GM12892 (cell line): ENCODE measurements around the gene ZNF554.

ENCODE experiments used
- POLR2A ChIP-seq: IDR thresholded peaks from 2 replicates; pipeline ENCODE4 v1.6.1; 2011; ENCODE audit warnings: low read depth, low read length, control low read depth
- POLR2AphosphoS5 ChIP-seq: IDR thresholded peaks from 2 replicates; pipeline ENCODE4 v1.6.1; 2011; ENCODE audit warnings: low read depth, low read length, control low read depth
- TAF1 ChIP-seq: IDR thresholded peaks from 2 replicates; pipeline ENCODE4 v1.6.1; 2011; ENCODE audit warnings: low read depth, mild to moderate bottlenecking, control low read depth, low read length, borderline replicate concordance

DNA sequence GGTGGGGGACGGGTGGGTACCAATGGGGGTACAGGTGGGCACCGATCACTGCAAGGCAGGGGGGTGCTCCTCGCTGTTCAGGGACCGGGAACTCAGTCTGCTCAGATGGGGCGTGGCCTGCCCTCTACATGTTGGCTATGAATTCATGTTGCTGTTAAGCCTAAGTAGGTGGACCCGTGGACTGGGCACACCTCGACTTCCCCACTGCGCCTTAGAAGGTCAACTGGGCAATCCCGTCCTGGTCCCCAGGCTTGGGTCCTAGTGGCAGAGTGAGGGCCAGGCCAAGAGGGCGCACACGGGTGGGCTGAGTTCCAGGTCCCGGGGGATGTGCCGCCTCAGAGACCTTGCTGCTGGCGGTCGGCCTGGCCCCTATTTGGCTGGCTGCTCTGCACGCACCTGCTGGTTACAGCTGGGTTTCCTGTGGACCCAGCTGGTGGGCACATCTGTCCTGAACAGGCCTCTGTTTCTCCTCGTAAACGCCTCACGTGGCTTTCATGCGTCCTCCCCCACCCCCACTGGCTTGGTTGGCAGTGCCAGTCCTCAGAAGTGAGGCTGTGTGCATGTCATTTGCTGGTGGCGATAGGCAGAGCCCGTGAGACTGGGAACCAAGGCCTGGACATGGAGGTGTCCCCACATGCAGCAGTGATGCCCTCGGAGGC, 13.5 kb upstream of the ZNF554 start:
- TF ChIP-seq POLR2AphosphoS5 (no peak), POLR2A (no peak), TAF1 (no peak)
